GM12878 (cell line): ENCODE results near the gene MRPL22. TPM values are rescaled to one million over a fixed set of nuclear protein-coding genes. Genes with fewer than 3 reads are reported as not detected.

ENCODE experiments used
- ATAC-seq: fragments of 200-7000 bp; cut with Tn5 transposase; 3 replicates; pipeline ENCODE4 v1.9.1; 2020; ENCODE audit warnings: mild to moderate bottlenecking, moderate library complexity
- BruUV-seq: library from RNA; stranded (reverse); fragments of 400-500 nt; replicated peaks from 2 replicates; lab custom pipeline; 2021; lab: Mats Ljungman, UMichigan
- CTCF ChIA-PET: fragments of 300-600 bp; sonication (Branson Sonifier 250); formaldehyde crosslinking; extraction: SDS; loops from one replicate; lab custom pipeline; 2021; ENCODE audit warnings: inconsistent platforms; lab: Yijun Ruan, JAX
- POLR2A ChIA-PET: fragments of 350-600 bp; formaldehyde crosslinking; extraction: SDS; loops from one replicate; lab custom pipeline; 2021; ENCODE audit warnings: inconsistent platforms; lab: Charles Lee
- RAD21 ChIA-PET: fragments of 300-600 bp; sonication (Branson Sonifier 250); formaldehyde crosslinking; loops from one replicate; lab custom pipeline; 2023; ENCODE audit warnings: antibody characterized with exemption; ENCODE audit not compliant: unreplicated experiment; lab: Charles Lee
- SMC1A ChIA-PET: fragments of 300-600 bp; sonication (Branson Sonifier 250); formaldehyde crosslinking; loops from one replicate; lab custom pipeline; 2023; ENCODE audit not compliant: unreplicated experiment, uncharacterized antibody; lab: Charles Lee
- DNase-seq: peaks from one replicate; pipeline ENCODE4 v3.0.0-alpha.2; 2011; ENCODE audit warnings: low read depth, low spot score
- FAIRE-seq: peaks from 3 replicates; lab custom pipeline; 2011; peaks lifted over from hg19 to GRCh38; lab: Jason Lieb, UNC
- H2AFZ ChIP-seq: 2 replicates; pipeline ENCODE4 v1.6.0; 2011; ENCODE audit warnings: low read depth, low read length, control low read depth; ENCODE audit not compliant: control insufficient read depth
- H3K27ac ChIP-seq: 2 replicates; pipeline ENCODE4 v1.5.1; 2011; ENCODE audit warnings: control low read depth; ENCODE audit not compliant: control insufficient read depth, insufficient read depth
- H3K27me3 ChIP-seq, 2 experiments: replicated peaks in 1 of 2; 2 replicates each; pipeline versions ENCODE4 v1.6.0 to v1.6.1; 2011; ENCODE audit warnings: low read length in 1 of 2; ENCODE audit not compliant: control insufficient read depth in 2 of 2, insufficient read depth in 2 of 2
- H3K36me3 ChIP-seq, 2 experiments: 2 replicates each; pipeline ENCODE4 v1.5.1; 2011; ENCODE audit warnings: low read length in 1 of 2; ENCODE audit not compliant: control insufficient read depth in 2 of 2, insufficient read depth in 2 of 2
- H3K4me1 ChIP-seq: 2 replicates; pipeline ENCODE4 v1.6.1; 2011; ENCODE audit warnings: mild to moderate bottlenecking, low read length, moderate library complexity, mixed read lengths; ENCODE audit not compliant: control insufficient read depth, insufficient read depth
- H3K4me2 ChIP-seq: 2 replicates; pipeline ENCODE4 v1.6.0; 2011; ENCODE audit warnings: control low read depth; ENCODE audit not compliant: control insufficient read depth, insufficient read depth
- H3K4me3 ChIP-seq: fragments of 200-600 bp; sonication (generic); 2 replicates; pipeline ENCODE4 v1.5.1; 2016
- H3K79me2 ChIP-seq: 2 replicates; pipeline ENCODE4 v1.6.0; 2011; ENCODE audit warnings: low read length; ENCODE audit not compliant: control insufficient read depth, insufficient read depth
- H3K9ac ChIP-seq: 2 replicates; pipeline ENCODE4 v1.8.0; 2011; ENCODE audit warnings: low read length, control low read depth, mixed read lengths; ENCODE audit not compliant: control insufficient read depth, insufficient read depth
- H3K9me3 ChIP-seq: replicated peaks from 3 replicates; pipeline ENCODE4 v1.5.1; 2011; ENCODE audit warnings: mild to moderate bottlenecking, low read length; ENCODE audit not compliant: control insufficient read depth, insufficient read depth
- H4K20me1 ChIP-seq: 2 replicates; pipeline ENCODE4 v1.6.0; 2011; ENCODE audit not compliant: control insufficient read depth, insufficient read depth
- BRCA1 ChIP-seq: IDR thresholded peaks from 2 replicates; pipeline ENCODE4 v1.6.1; 2011; ENCODE audit warnings: low read depth, low read length, improper control_type of control experiment
- CBX5 ChIP-seq: sonication (generic); IDR thresholded peaks from 2 replicates; pipeline ENCODE4 v1.6.1; 2016; ENCODE audit warnings: low read depth, moderate library complexity, mild to moderate bottlenecking, inconsistent platforms
- ETV6 ChIP-seq, 2 experiments: fragments of 450-650 bp in 1 of 2; IDR thresholded peaks in 1 of 2; conservative IDR thresholded peaks in 1 of 2; 2 replicates each; pipeline ENCODE4 v1.6.1; 2014; ENCODE audit warnings: antibody characterized with exemption in 1 of 2, borderline replicate concordance in 1 of 2, low read depth in 1 of 2, mild to moderate bottlenecking in 1 of 2, moderate library complexity in 1 of 2
- HDAC2 ChIP-seq: fragments of 200-600 bp; sonication (generic); IDR thresholded peaks from 2 replicates; pipeline ENCODE4 v1.6.1; 2017
- IRF4 ChIP-seq: IDR thresholded peaks from 2 replicates; pipeline ENCODE4 v1.6.1; 2011; ENCODE audit warnings: low read depth, low read length
- KLF5 ChIP-seq: fragments of 450-650 bp; IDR thresholded peaks from 2 replicates; pipeline ENCODE4 v1.6.1; 2014; ENCODE audit warnings: mild to moderate bottlenecking; ENCODE audit not compliant: partially characterized antibody
- MEF2A ChIP-seq: IDR thresholded peaks from 2 replicates; pipeline ENCODE4 v1.6.1; 2011; ENCODE audit warnings: low read depth, mild to moderate bottlenecking, low read length, moderate library complexity; ENCODE audit not compliant: insufficient read depth
- NFXL1 ChIP-seq: fragments of 450-650 bp; IDR thresholded peaks from 2 replicates; pipeline ENCODE4 v1.6.1; 2017; ENCODE audit warnings: antibody characterized with exemption, mild to moderate bottlenecking, borderline replicate concordance
- NFYA ChIP-seq: IDR thresholded peaks from 2 replicates; pipeline ENCODE4 v1.6.1; 2011; ENCODE audit warnings: low read depth, mild to moderate bottlenecking, low read length, improper control_type of control experiment, borderline replicate concordance
- SP1 ChIP-seq: IDR thresholded peaks from one replicate; pipeline ENCODE4 v1.6.1; 2011; ENCODE audit warnings: low read depth, low read length
- WGBS: methylation state at CpG from one replicate; pipeline ENCODE4 v1.1.6; 2016; ENCODE audit warnings: low lambda C conversion rate; ENCODE audit not compliant: insufficient replicate concordance, insufficient coverage; ENCODE audit errors: missing lambda C conversion rate; 5-methylcytosine and 5-hydroxymethylcytosine counted together
- in situ Hi-C: fragments of 300-500 bp; cut with MboI; formaldehyde crosslinking; loops from 9 replicates; pipeline ENCODE4 v1.14.3; 2018; ENCODE audit warnings: mixed read lengths
- intact Hi-C: fragments of 100-400 bp; cut with micrococcal nuclease; formaldehyde crosslinking; loops from one replicate; pipeline ENCODE4 v1.14.2; 2022; ENCODE audit not compliant: unreplicated experiment
- polyA plus RNA-seq, 11 experiments: library from polyadenylated mRNA; depleted of rRNA in 4 of 11; unstranded in 6 of 11; stranded (reverse) in 5 of 11; fragments of >200 nt; fragmentation: Nextera tagmentation in 4 of 11; fragmentation: Illumina TruSeq in 1 of 11; extraction: Ambion mirVana in 4 of 11; extraction: Trizol in 1 of 11; gene quantifications; 1 replicate in 1 of 11; 2 replicates in 10 of 11; pipeline versions ENCODE4 v1.2.1 to v1.2.3, GENCODE V29; 2011 to 2016; ENCODE audit warnings: inconsistent platforms in 2 of 11, missing spikeins in 2 of 11, low read depth in 1 of 11
- total RNA-seq, 4 experiments: library from RNA; depleted of rRNA in 3 of 4; stranded (reverse); fragments of >200 nt in 3 of 4; fragmentation: Illumina TruSeq in 1 of 4; extraction: Trizol in 1 of 4; gene quantifications; 2 replicates each; pipeline versions ENCODE4 v1.2.1 to v1.2.3, GENCODE V29; 2013 to 2021
- TF ChIP-seq, protein P1 (sequence below), 3 experiments: IDR thresholded peaks in 2 of 3; conservative IDR thresholded peaks in 1 of 3; 2 replicates each; pipeline ENCODE4 v1.5.1; 2011; ENCODE audit warnings: low read depth in 3 of 3, low read length in 3 of 3, mild to moderate bottlenecking in 3 of 3, control low read depth in 2 of 3, moderate library complexity in 2 of 3, inconsistent platforms in 1 of 3, mixed read lengths in 1 of 3; ENCODE audit not compliant: control insufficient read depth in 2 of 3, insufficient read depth in 1 of 3; ENCODE audit errors: extremely low read depth in 1 of 3
- TF ChIP-seq, protein P2 (sequence below): IDR thresholded peaks from 2 replicates; pipeline ENCODE4 v1.6.1; 2012; ENCODE audit warnings: improper control_type of control experiment, low read depth, low read length; ENCODE audit not compliant: insufficient replicate concordance
- TF ChIP-seq, protein P3 (sequence below): fragments of 450-650 bp; IDR thresholded peaks from 2 replicates; pipeline ENCODE4 v1.6.1; 2016; ENCODE audit warnings: mild to moderate bottlenecking, moderate library complexity, borderline replicate concordance

Gene MRPL22
- total and polyA plus RNA-seq, 10 of the 15 experiments (the other 5 are each of a cell fraction or from before 2014, with no cell fraction given) = 29.7 to 318 (median 93.4) TPM

DNA sequence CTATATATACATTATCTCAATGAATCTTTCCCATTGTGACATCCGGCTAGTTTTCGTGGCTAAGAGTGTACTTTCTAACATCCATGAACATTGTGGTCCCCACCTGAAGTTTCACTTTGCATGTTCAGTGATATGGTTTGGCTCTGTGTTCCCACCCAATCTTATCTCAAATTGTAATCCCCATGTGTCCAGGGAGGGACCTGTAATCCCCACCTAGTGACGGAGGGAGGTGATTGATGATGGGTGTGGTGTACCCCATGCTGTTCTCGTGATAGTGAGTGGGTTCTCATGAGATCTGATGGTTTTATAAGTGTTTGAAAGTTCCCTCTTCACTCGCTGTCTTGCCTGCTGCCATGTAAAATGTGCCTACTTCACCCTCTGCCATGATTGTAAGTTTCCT is 28.1 kb downstream of the MRPL22 start:
- no peak overlapping the region for H3K9ac ChIP-seq
- no peaks in the 10 kb centered on the region for H3K27me3 ChIP-seq
- FAIRE-seq (no peak), ATAC-seq (no peak), DNase-seq (no peak)
- in situ Hi-C loops (no loop called here), intact Hi-C loops (no loop called here)
- H3K79me2 ChIP-seq = no peaks in the 10 kb centered on the region
- RAD21 ChIA-PET = no interaction called here
- no TSS peak for BruUV-seq
- no peaks in the 10 kb centered on the region; the same call in 1 of the 2 replicates for H3K4me1 ChIP-seq
- no peaks in the 10 kb centered on the region for H3K9me3 ChIP-seq
- no peak overlapping the region for H3K4me2 ChIP-seq
- no peak overlapping the region for H3K27ac ChIP-seq
- no peaks in the 10 kb centered on the region for H4K20me1 ChIP-seq
- CTCF ChIA-PET = interaction anchor here (0.6 to 1.5 kb wide), 3 partner anchors 8 to 64 kb away, joined by 5 to 6 read pairs (median 5); no protein-coding TSS in a partner anchor
- SMC1A ChIA-PET = interaction anchor here (1.7 kb wide), 1 partner anchor 60 kb away, joined by 4 read pairs; no protein-coding TSS in a partner anchor
- H3K36me3 ChIP-seq = peaks cover 4 to 13% of the 10 kb centered on the region in 2 experiments; a peak in 3 of 4 replicates
- POLR2A ChIA-PET = interaction anchor here (0.7 kb wide), 1 partner anchor 27 kb away, joined by 3 read pairs; no protein-coding TSS in a partner anchor
- WGBS = 99% methylated on average over 5 of the region's 5 CpGs
- no peak overlapping the region for H3K4me3 ChIP-seq
- no peak overlapping the region for H2AFZ ChIP-seq
- TF ChIP-seq NFYA (no peak), SP1 (no peak), HDAC2 (no peak), NFXL1 (no peak), BRCA1 (no peak), IRF4 (no peak), MEF2A (no peak), CBX5 (no peak), ETV6 (conservative IDR thresholded peaks at IDR 0.05 in 1 of 2, IDR thresholded peaks at IDR 0.05 in 1 of 2; ENCODE audit: borderline replicate concordance in 1 of 2, low read depth in 1 of 2) (no peak), KLF5 (no peak)
- TF ChIP-seq, protein P1, sequence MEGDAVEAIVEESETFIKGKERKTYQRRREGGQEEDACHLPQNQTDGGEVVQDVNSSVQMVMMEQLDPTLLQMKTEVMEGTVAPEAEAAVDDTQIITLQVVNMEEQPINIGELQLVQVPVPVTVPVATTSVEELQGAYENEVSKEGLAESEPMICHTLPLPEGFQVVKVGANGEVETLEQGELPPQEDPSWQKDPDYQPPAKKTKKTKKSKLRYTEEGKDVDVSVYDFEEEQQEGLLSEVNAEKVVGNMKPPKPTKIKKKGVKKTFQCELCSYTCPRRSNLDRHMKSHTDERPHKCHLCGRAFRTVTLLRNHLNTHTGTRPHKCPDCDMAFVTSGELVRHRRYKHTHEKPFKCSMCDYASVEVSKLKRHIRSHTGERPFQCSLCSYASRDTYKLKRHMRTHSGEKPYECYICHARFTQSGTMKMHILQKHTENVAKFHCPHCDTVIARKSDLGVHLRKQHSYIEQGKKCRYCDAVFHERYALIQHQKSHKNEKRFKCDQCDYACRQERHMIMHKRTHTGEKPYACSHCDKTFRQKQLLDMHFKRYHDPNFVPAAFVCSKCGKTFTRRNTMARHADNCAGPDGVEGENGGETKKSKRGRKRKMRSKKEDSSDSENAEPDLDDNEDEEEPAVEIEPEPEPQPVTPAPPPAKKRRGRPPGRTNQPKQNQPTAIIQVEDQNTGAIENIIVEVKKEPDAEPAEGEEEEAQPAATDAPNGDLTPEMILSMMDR (IDR thresholded peaks at IDR 0.05 in 2 of 3, conservative IDR thresholded peaks at IDR 0.05 in 1 of 3; ENCODE audit: control insufficient read depth in 2 of 3, extremely low read depth in 1 of 3, insufficient read depth in 1 of 3, low read depth in 3 of 3, low read length in 3 of 3) = no peak
- TF ChIP-seq, protein P2, sequence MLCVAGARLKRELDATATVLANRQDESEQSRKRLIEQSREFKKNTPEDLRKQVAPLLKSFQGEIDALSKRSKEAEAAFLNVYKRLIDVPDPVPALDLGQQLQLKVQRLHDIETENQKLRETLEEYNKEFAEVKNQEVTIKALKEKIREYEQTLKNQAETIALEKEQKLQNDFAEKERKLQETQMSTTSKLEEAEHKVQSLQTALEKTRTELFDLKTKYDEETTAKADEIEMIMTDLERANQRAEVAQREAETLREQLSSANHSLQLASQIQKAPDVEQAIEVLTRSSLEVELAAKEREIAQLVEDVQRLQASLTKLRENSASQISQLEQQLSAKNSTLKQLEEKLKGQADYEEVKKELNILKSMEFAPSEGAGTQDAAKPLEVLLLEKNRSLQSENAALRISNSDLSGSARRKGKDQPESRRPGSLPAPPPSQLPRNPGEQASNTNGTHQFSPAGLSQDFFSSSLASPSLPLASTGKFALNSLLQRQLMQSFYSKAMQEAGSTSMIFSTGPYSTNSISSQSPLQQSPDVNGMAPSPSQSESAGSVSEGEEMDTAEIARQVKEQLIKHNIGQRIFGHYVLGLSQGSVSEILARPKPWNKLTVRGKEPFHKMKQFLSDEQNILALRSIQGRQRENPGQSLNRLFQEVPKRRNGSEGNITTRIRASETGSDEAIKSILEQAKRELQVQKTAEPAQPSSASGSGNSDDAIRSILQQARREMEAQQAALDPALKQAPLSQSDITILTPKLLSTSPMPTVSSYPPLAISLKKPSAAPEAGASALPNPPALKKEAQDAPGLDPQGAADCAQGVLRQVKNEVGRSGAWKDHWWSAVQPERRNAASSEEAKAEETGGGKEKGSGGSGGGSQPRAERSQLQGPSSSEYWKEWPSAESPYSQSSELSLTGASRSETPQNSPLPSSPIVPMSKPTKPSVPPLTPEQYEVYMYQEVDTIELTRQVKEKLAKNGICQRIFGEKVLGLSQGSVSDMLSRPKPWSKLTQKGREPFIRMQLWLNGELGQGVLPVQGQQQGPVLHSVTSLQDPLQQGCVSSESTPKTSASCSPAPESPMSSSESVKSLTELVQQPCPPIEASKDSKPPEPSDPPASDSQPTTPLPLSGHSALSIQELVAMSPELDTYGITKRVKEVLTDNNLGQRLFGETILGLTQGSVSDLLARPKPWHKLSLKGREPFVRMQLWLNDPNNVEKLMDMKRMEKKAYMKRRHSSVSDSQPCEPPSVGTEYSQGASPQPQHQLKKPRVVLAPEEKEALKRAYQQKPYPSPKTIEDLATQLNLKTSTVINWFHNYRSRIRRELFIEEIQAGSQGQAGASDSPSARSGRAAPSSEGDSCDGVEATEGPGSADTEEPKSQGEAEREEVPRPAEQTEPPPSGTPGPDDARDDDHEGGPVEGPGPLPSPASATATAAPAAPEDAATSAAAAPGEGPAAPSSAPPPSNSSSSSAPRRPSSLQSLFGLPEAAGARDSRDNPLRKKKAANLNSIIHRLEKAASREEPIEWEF = no peak
- TF ChIP-seq, protein P3, sequence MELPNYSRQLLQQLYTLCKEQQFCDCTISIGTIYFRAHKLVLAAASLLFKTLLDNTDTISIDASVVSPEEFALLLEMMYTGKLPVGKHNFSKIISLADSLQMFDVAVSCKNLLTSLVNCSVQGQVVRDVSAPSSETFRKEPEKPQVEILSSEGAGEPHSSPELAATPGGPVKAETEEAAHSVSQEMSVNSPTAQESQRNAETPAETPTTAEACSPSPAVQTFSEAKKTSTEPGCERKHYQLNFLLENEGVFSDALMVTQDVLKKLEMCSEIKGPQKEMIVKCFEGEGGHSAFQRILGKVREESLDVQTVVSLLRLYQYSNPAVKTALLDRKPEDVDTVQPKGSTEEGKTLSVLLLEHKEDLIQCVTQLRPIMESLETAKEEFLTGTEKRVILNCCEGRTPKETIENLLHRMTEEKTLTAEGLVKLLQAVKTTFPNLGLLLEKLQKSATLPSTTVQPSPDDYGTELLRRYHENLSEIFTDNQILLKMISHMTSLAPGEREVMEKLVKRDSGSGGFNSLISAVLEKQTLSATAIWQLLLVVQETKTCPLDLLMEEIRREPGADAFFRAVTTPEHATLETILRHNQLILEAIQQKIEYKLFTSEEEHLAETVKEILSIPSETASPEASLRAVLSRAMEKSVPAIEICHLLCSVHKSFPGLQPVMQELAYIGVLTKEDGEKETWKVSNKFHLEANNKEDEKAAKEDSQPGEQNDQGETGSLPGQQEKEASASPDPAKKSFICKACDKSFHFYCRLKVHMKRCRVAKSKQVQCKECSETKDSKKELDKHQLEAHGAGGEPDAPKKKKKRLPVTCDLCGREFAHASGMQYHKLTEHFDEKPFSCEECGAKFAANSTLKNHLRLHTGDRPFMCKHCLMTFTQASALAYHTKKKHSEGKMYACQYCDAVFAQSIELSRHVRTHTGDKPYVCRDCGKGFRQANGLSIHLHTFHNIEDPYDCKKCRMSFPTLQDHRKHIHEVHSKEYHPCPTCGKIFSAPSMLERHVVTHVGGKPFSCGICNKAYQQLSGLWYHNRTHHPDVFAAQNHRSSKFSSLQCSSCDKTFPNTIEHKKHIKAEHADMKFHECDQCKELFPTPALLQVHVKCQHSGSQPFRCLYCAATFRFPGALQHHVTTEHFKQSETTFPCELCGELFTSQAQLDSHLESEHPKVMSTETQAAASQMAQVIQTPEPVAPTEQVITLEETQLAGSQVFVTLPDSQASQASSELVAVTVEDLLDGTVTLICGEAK = no peak
